Measurements from ENCODE around the gene TXNDC8.
"Not testable (repeated sequence)": the region's sequence is repeated elsewhere in the genome, so short reads cannot be mapped to it uniquely, and the experiment has no call there.

TXNDC8 gene

GRCh38 chr9:110323818-110324217, 13.8 kb downstream of the TXNDC8 start:
- DNase-seq: no peak

GRCh38 chr9:110320651-110321445, 16.8 kb downstream of the TXNDC8 start:
- no peak for DNase-seq

GRCh38 chr9:110319781-110320492, 17.7 kb downstream of the TXNDC8 start:
- DNase-seq: no peak

GRCh38 chr9:110317911-110318310, 19.8 kb downstream of the TXNDC8 start:
- no peak for DNase-seq

- peak in 1 of 5 experiments; percentile 37 for DNase-seq
Measured at GRCh38 chr9:110316261-110317075, 21.2 kb downstream of the TXNDC8 start.

- not testable (repeated sequence) for DNase-seq
Measured at GRCh38 chr9:110311978-110312377, 25.7 kb downstream of the TXNDC8 start.

- no peak for DNase-seq
Measured at GRCh38 chr9:110309681-110310080, 28.0 kb downstream of the TXNDC8 start.

GRCh38 chr9:110308633-110309038, 29.0 kb downstream of the TXNDC8 start:
- DNase-seq: no peak

GRCh38 chr9:110307191-110307590, 30.5 kb downstream of the TXNDC8 start:
- DNase-seq: no peak

- DNase-seq: no peak
Measured at GRCh38 chr9:110303133-110303532, 34.5 kb downstream of the TXNDC8 start.

- no peak for DNase-seq
Measured at GRCh38 chr9:110298043-110298605, 39.5 kb downstream of the TXNDC8 start.

GRCh38 chr9:110293248-110293647, 44.4 kb downstream of the TXNDC8 start:
- no peak for DNase-seq

GRCh38 chr9:110291921-110292557, 45.6 kb downstream of the TXNDC8 start:
- no peak for DNase-seq

- no peak for DNase-seq
Measured at GRCh38 chr9:110290001-110290400, 47.7 kb downstream of the TXNDC8 start.

GRCh38 chr9:110288503-110288902, 49.2 kb downstream of the TXNDC8 start:
- DNase-seq: no peak

- no peak for DNase-seq
Measured at GRCh38 chr9:110287289-110287680, 50.4 kb downstream of the TXNDC8 start.

GRCh38 chr9:110284211-110284844, 53.3 kb downstream of the TXNDC8 start:
- no peak for DNase-seq

- no peak for DNase-seq
Measured at GRCh38 chr9:110283751-110284150, 53.9 kb downstream of the TXNDC8 start.

- DNase-seq: no peak
Measured at GRCh38 chr9:110282739-110283081, 55.0 kb downstream of the TXNDC8 start.

GRCh38 chr9:110282018-110282738, 55.5 kb downstream of the TXNDC8 start:
- DNase-seq: no peak

- DNase-seq: no peak
Measured at GRCh38 chr9:110278080-110278707, 59.5 kb downstream of the TXNDC8 start.
